Testis (tissue), 3 donors: ENCODE results near the gene KRTAP5-3. TPM values are rescaled to one million over a fixed set of nuclear protein-coding genes. Genes with fewer than 3 reads are reported as not detected.

Experiments
- DNase-seq: peaks from one replicate; pipeline ENCODE4 v3.0.0-alpha.2; 2019
- H3K27ac ChIP-seq, 2 donors: fragments of 200-600 bp; sonication (generic); one replicate each; pipeline ENCODE4 v1.5.1; 2019
- H3K27me3 ChIP-seq: fragments of 200-600 bp; sonication (generic); one replicate; pipeline ENCODE4 v1.5.1; 2019
- H3K36me3 ChIP-seq: fragments of 200-600 bp; sonication (generic); one replicate; pipeline ENCODE4 v1.5.1; 2017; ENCODE audit warnings: low read depth; ENCODE audit errors: missing control alignments
- H3K4me1 ChIP-seq: fragments of 200-600 bp; sonication (generic); one replicate; pipeline ENCODE4 v1.5.1; 2019
- H3K4me3 ChIP-seq, 2 donors: fragments of 200-600 bp; sonication (generic); one replicate each; pipeline ENCODE4 v1.5.1; 2017 to 2019
- H3K9me3 ChIP-seq: fragments of 200-600 bp; sonication (generic); one replicate; pipeline ENCODE4 v1.5.1; 2017
- CTCF ChIP-seq, 3 experiments: fragments of 450-650 bp in 2 of 3; fragments of 200-600 bp in 1 of 3; sonication (generic) in 1 of 3; IDR thresholded peaks; one replicate each; pipeline ENCODE4 v1.5.1; 2016 to 2019; ENCODE audit warnings: antibody characterized with exemption in 3 of 3, mild to moderate bottlenecking in 2 of 3, moderate library complexity in 1 of 3
- POLR2A ChIP-seq: fragments of 450-650 bp; IDR thresholded peaks from one replicate; pipeline ENCODE4 v1.6.1; 2017; ENCODE audit warnings: antibody characterized with exemption, mild to moderate bottlenecking, moderate library complexity
- whole genome bisulfite sequencing, 2 donors: methylation state at CpG; one replicate each; pipeline ENCODE4 v1.1.5; 2018; 5-methylcytosine and 5-hydroxymethylcytosine counted together
- intact Hi-C: fragments of 100-400 bp; cut with DNase I; formaldehyde crosslinking; loops from one replicate; pipeline ENCODE4 v1.15.1; 2023; ENCODE audit warnings: low total_unique reads
- polyA plus RNA-seq: library from polyadenylated mRNA; stranded (reverse); fragments of 350-450 nt; fragmentation: Illumina TruSeq; extraction: RNeasy Lipid Tissue Mini Kit (QIAGEN cat#74804); gene quantifications from one replicate; pipeline ENCODE4 v1.2.3, GENCODE V29; 2014; ENCODE audit warnings: low read depth, low replicate concordance; ENCODE audit not compliant: insufficient read depth
- total RNA-seq, 2 donors: library from RNA; depleted of rRNA; stranded (reverse); fragments of >200 nt; gene quantifications; one replicate each; pipeline ENCODE4 v1.2.3, GENCODE V29; 2016

KRTAP5-3 gene
- total and polyA plus RNA-seq, 3 donors from 2014 or later, result not detected

- H3K4me3 ChIP-seq, result no peak overlapping the region
- H3K36me3 ChIP-seq, result no peaks in the 10 kb centered on the region
- WGBS, 2 donors, result 81 to 90% methylated on average over 7 to 15 of the region's 15 CpGs
- H3K27ac ChIP-seq, result peak overlapping the region in 1 of 2 donors; percentile 13
- H3K4me1 ChIP-seq, result peaks cover 14% of the 10 kb centered on the region
- DNase-seq, result no peak
- no peaks in the 10 kb centered on the region for H3K27me3 ChIP-seq
- intact Hi-C loops, result no loop called here
- no peaks in the 10 kb centered on the region for H3K9me3 ChIP-seq
- no peak for TF ChIP-seq POLR2A
- no peak for TF ChIP-seq CTCF (IDR thresholded peaks at IDR 0.05)
These were observed 48.1 kb downstream of the KRTAP5-3 start for GRCh38 chr11:1560002-1560648.

- Histone ChIP-seq H3K27ac (peak overlapping the region; percentile 68), H3K4me1 (peaks cover 14% of the 10 kb centered on the region), H3K27me3 (no peaks in the 10 kb centered on the region), H3K36me3 (no peaks in the 10 kb centered on the region), H3K4me3 (no peak overlapping the region), H3K9me3 (no peaks in the 10 kb centered on the region)
- TF ChIP-seq POLR2A, result no peak
- TF ChIP-seq CTCF (IDR thresholded peaks at IDR 0.05), result no peak
- peak; percentile 92 for DNase-seq
- 59 to 65% methylated on average over 13 to 29 of the region's 29 CpGs for WGBS, 2 donors
- intact Hi-C loops, result no loop called here
These were observed 48.9 kb downstream of the KRTAP5-3 start for GRCh38 chr11:1559111-1559951.

- no peaks in the 10 kb centered on the region for H3K27me3 ChIP-seq
- DNase-seq, result no peak
- no peak overlapping the region for H3K4me3 ChIP-seq
- WGBS, 2 donors, result 70 to 78% methylated on average over 6 to 12 of the region's 12 CpGs
- no peaks in the 10 kb centered on the region for H3K36me3 ChIP-seq
- peak overlapping the region; percentile 68 for H3K27ac ChIP-seq
- intact Hi-C loops, result no loop called here
- TF ChIP-seq CTCF (IDR thresholded peaks at IDR 0.05), result no peak
- TF ChIP-seq POLR2A, result no peak
- H3K9me3 ChIP-seq, result no peaks in the 10 kb centered on the region
- H3K4me1 ChIP-seq, result peaks cover 14% of the 10 kb centered on the region
These were observed 49.5 kb downstream of the KRTAP5-3 start for GRCh38 chr11:1558775-1559110.

GRCh38 chr11:1557904-1558774, 50.1 kb downstream of the KRTAP5-3 start:
- intact Hi-C loops, result no loop called here
- Histone ChIP-seq H3K36me3 (no peaks in the 10 kb centered on the region), H3K27me3 (no peaks in the 10 kb centered on the region), H3K4me1 (peaks cover 14% of the 10 kb centered on the region), H3K4me3 (no peak overlapping the region), H3K27ac (peak overlapping the region; percentile 68), H3K9me3 (no peaks in the 10 kb centered on the region)
- 53 to 67% methylated on average over 21 to 29 of the region's 29 CpGs for WGBS, 2 donors
- no peak for TF ChIP-seq POLR2A
- no peak for TF ChIP-seq CTCF (IDR thresholded peaks at IDR 0.05)
- DNase-seq, result peak; percentile 70

Other genes with a start within 250 kb of the KRTAP5-3 start
- 10 to 100 TPM; 49.1 to 52.3 TPM for gene BRSK2, start 218.5 kb downstream of the KRTAP5-3 start, total RNA-seq
- 24.7 TPM for gene BRSK2, start 218.5 kb downstream of the KRTAP5-3 start, polyA plus RNA-seq
- 10 to 100 TPM; 46.8 to 57.7 TPM for gene MOB2, start 121.7 kb downstream of the KRTAP5-3 start, total RNA-seq
- gene MOB2, start 121.7 kb downstream of the KRTAP5-3 start, polyA plus RNA-seq, result 41.5 TPM
- gene DUSP8, start 36.2 kb downstream of the KRTAP5-3 start, total RNA-seq, result 10 to 100 TPM in 1 of 2 donors, 1 to 10 TPM in 1; 8.5 to 14.4 TPM
- 7.0 TPM for gene DUSP8, start 36.2 kb downstream of the KRTAP5-3 start, polyA plus RNA-seq
- not detected for gene KRTAP5-1, start 23.2 kb downstream of the KRTAP5-3 start, total RNA-seq
- gene KRTAP5-1, start 23.2 kb downstream of the KRTAP5-3 start, polyA plus RNA-seq, result not detected
- not detected for gene KRTAP5-2, start 10.2 kb downstream of the KRTAP5-3 start, total RNA-seq
- gene KRTAP5-2, start 10.2 kb downstream of the KRTAP5-3 start, polyA plus RNA-seq, result not detected
- gene KRTAP5-4, start 13.7 kb upstream of the KRTAP5-3 start, total RNA-seq, result not detected
- gene KRTAP5-4, start 13.7 kb upstream of the KRTAP5-3 start, polyA plus RNA-seq, result not detected
- gene KRTAP5-5, start 21.3 kb upstream of the KRTAP5-3 start, total RNA-seq, result not detected
- gene KRTAP5-5, start 21.3 kb upstream of the KRTAP5-3 start, polyA plus RNA-seq, result not detected
- not detected for gene KRTAP5-6, start 88.7 kb upstream of the KRTAP5-3 start, total RNA-seq
- not detected for gene KRTAP5-6, start 88.7 kb upstream of the KRTAP5-3 start, polyA plus RNA-seq
- 1 to 10 TPM; 6.0 to 9.6 TPM for gene IFITM10, start 142.1 kb upstream of the KRTAP5-3 start, total RNA-seq
- 2.6 TPM for gene IFITM10, start 142.1 kb upstream of the KRTAP5-3 start, polyA plus RNA-seq
- 100 to 1,000 TPM; 522 to 897 TPM for gene CTSD, start 155.5 kb upstream of the KRTAP5-3 start, total RNA-seq
- gene CTSD, start 155.5 kb upstream of the KRTAP5-3 start, polyA plus RNA-seq, result 486 TPM
- 1 to 10 TPM; 1.7 to 2.7 TPM for gene SYT8, start 226.5 kb upstream of the KRTAP5-3 start, total RNA-seq
- 0.98 TPM for gene SYT8, start 226.5 kb upstream of the KRTAP5-3 start, polyA plus RNA-seq
- not detected for gene TNNI2, start 230.5 kb upstream of the KRTAP5-3 start, total RNA-seq
- 8.6 TPM for gene TNNI2, start 230.5 kb upstream of the KRTAP5-3 start, polyA plus RNA-seq
- 10 to 100 TPM; 13.0 to 19.9 TPM for gene LSP1, start 244.6 kb upstream of the KRTAP5-3 start, total RNA-seq
- 50.1 TPM for gene LSP1, start 244.6 kb upstream of the KRTAP5-3 start, polyA plus RNA-seq